PC-3 (cell line): ENCODE results near the gene GPR149. TPM values are rescaled to one million over a fixed set of nuclear protein-coding genes. Genes with fewer than 3 reads are reported as not detected.
"Not testable (repeated sequence)": the region's sequence is repeated elsewhere in the genome, so short reads cannot be mapped to it uniquely, and the experiment has no call there.

Experiments used
- ATAC-seq: fragments of 200-7000 bp; cut with Tn5 transposase; 2 replicates; pipeline ENCODE4 v1.9.1; 2020; ENCODE audit warnings: mild to moderate bottlenecking, moderate library complexity
- BruUV-seq: library from RNA; stranded (reverse); fragments of 400-500 nt; replicated peaks from 2 replicates; lab custom pipeline; 2021; lab: Mats Ljungman, UMichigan
- CTCF ChIA-PET: fragments of 300-600 bp; sonication (Branson Sonifier 250); formaldehyde crosslinking; loops from one replicate; lab custom pipeline; 2022; ENCODE audit warnings: antibody characterized with exemption; lab: Charles Lee
- POLR2A ChIA-PET: fragments of 300-600 bp; sonication (Branson Sonifier 250); formaldehyde crosslinking; loops from one replicate; lab custom pipeline; 2022; ENCODE audit warnings: antibody characterized with exemption; ENCODE audit not compliant: unreplicated experiment; lab: Charles Lee
- DNase-seq: peaks from one replicate; pipeline ENCODE4 v3.0.0-alpha.2; 2015
- H2AFZ ChIP-seq: fragments of 300-600 bp; sonication (generic); 2 replicates; pipeline ENCODE4 v1.6.0; 2016; ENCODE audit warnings: antibody characterized with exemption, low read length
- H3F3A ChIP-seq: fragments of 300-600 bp; sonication (generic); one replicate; pipeline ENCODE4 v1.6.0; 2017; ENCODE audit warnings: antibody characterized with exemption, low read length, control low read depth, mild to moderate bottlenecking; ENCODE audit not compliant: unreplicated experiment
- H3K27ac ChIP-seq: fragments of 300-600 bp; sonication (generic); 2 replicates; pipeline ENCODE4 v1.5.1; 2016; ENCODE audit warnings: mild to moderate bottlenecking, low read length
- H3K27me3 ChIP-seq: fragments of 300-600 bp; sonication (generic); 2 replicates; pipeline ENCODE4 v1.6.1; 2016; ENCODE audit warnings: low read length, mixed read lengths
- H3K36me3 ChIP-seq: fragments of 300-600 bp; sonication (generic); 2 replicates; pipeline ENCODE4 v1.6.1; 2016; ENCODE audit warnings: low read depth, mixed run types, low read length, mixed read lengths
- H3K4me1 ChIP-seq: fragments of 300-600 bp; sonication (generic); 2 replicates; pipeline ENCODE4 v1.5.1; 2016; ENCODE audit warnings: low read length; ENCODE audit not compliant: insufficient read depth
- H3K4me2 ChIP-seq: fragments of 300-600 bp; sonication (generic); 2 replicates; pipeline ENCODE4 v1.6.0; 2016; ENCODE audit warnings: low read length
- H3K4me3 ChIP-seq: fragments of 300-600 bp; sonication (generic); 2 replicates; pipeline ENCODE4 v1.5.1; 2016; ENCODE audit warnings: mild to moderate bottlenecking, low read length, mixed read lengths
- H3K79me2 ChIP-seq: fragments of 300-600 bp; sonication (generic); 2 replicates; pipeline ENCODE4 v1.6.1; 2017; ENCODE audit warnings: low read length, mixed read lengths
- H3K9ac ChIP-seq: fragments of 300-600 bp; sonication (generic); 2 replicates; pipeline ENCODE4 v1.6.0; 2016; ENCODE audit warnings: mild to moderate bottlenecking, low read length
- H3K9me2 ChIP-seq: fragments of 300-600 bp; sonication (generic); replicated peaks from 2 replicates; pipeline ENCODE4 v1.6.1; 2016; ENCODE audit warnings: mixed run types, low read length, mixed read lengths
- H3K9me3 ChIP-seq: fragments of 300-600 bp; sonication (generic); 2 replicates; pipeline ENCODE4 v1.6.1; 2016; ENCODE audit warnings: low read length, mixed read lengths
- H4K20me1 ChIP-seq: fragments of 300-600 bp; sonication (generic); 2 replicates; pipeline ENCODE4 v1.6.1; 2016; ENCODE audit warnings: low read length, mixed read lengths
- CTCF ChIP-seq: fragments of 300-600 bp; sonication (generic); conservative IDR thresholded peaks from 2 replicates; pipeline ENCODE4 v1.5.1; 2017; ENCODE audit warnings: antibody characterized with exemption, low read depth, mild to moderate bottlenecking, low read length
- EZH2 ChIP-seq: fragments of 300-600 bp; sonication (generic); IDR thresholded peaks from one replicate; pipeline ENCODE4 v1.6.1; 2017; ENCODE audit warnings: antibody characterized with exemption, mild to moderate bottlenecking, low read length; ENCODE audit not compliant: unreplicated experiment
- EZH2phosphoT487 ChIP-seq: fragments of 300-600 bp; sonication (generic); IDR thresholded peaks from 2 replicates; pipeline ENCODE4 v1.6.1; 2018; ENCODE audit warnings: mild to moderate bottlenecking, antibody characterized with exemption, low read length, borderline replicate concordance
- intact Hi-C: fragments of 100-400 bp; cut with micrococcal nuclease; formaldehyde crosslinking; loops from 2 replicates; pipeline ENCODE4 v1.9.0; 2023
- total RNA-seq: library from RNA; depleted of rRNA; stranded (reverse); fragments of >200 nt; gene quantifications from 2 replicates; pipeline ENCODE4 v1.2.3, GENCODE V29; 2014

GPR149 gene
- total RNA-seq, 1 experiment from 2014 or later, result not detected

GRCh38 chr3:154469585-154469984 is 39.6 kb upstream of the GPR149 start:
- no peak for ATAC-seq
- Histone ChIP-seq H3K4me2 (no peak overlapping the region), H3K9me3 (no peaks in the 10 kb centered on the region), H3K4me1 (no peaks in the 10 kb centered on the region), H3K9ac (no peak overlapping the region), H3K4me3 (no peak overlapping the region), H2AFZ (no peak overlapping the region), H3K36me3 (no peaks in the 10 kb centered on the region), H3K79me2 (no peaks in the 10 kb centered on the region), H3K27me3 (no peaks in the 10 kb centered on the region; the same call in 1 of the 2 replicates), H4K20me1 (no peaks in the 10 kb centered on the region), H3F3A (no peaks in the 10 kb centered on the region), H3K9me2 (no peaks in the 10 kb centered on the region), H3K27ac (no peak overlapping the region)
- no peak for DNase-seq
- BruUV-seq, result no TSS peak
- intact Hi-C loops, result no loop called here
- CTCF ChIA-PET, result no interaction called here
- TF ChIP-seq CTCF (no peak), EZH2 (no peak), EZH2phosphoT487 (no peak)
- POLR2A ChIA-PET, result no interaction called here

- TF ChIP-seq EZH2phosphoT487 (no peak), EZH2 (no peak), CTCF (no peak)
- H3K27ac ChIP-seq, result no peak overlapping the region
- BruUV-seq, result no TSS peak
- H3K4me2 ChIP-seq, result no peak overlapping the region
- no peaks in the 10 kb centered on the region for H3K9me2 ChIP-seq
- no peak overlapping the region for H3K4me3 ChIP-seq
- no peaks in the 10 kb centered on the region for H3K9me3 ChIP-seq
- DNase-seq (no peak), ATAC-seq (no peak)
- no peak overlapping the region for H3K9ac ChIP-seq
- no peak overlapping the region for H2AFZ ChIP-seq
- no peaks in the 10 kb centered on the region for H3K4me1 ChIP-seq
- ChIA-PET CTCF (no interaction called here), POLR2A (no interaction called here)
- H3K79me2 ChIP-seq, result no peaks in the 10 kb centered on the region
- no peaks in the 10 kb centered on the region for H4K20me1 ChIP-seq
- H3K27me3 ChIP-seq, result peaks cover 5% of the 10 kb centered on the region; the same call in 1 of the 2 replicates
- H3F3A ChIP-seq, result no peaks in the 10 kb centered on the region
- intact Hi-C loops, result no loop called here
- no peaks in the 10 kb centered on the region for H3K36me3 ChIP-seq
Measured at GRCh38 chr3:154464440-154465190, 34.6 kb upstream of the GPR149 start.

- Histone ChIP-seq H3K4me1 (no peaks in the 10 kb centered on the region), H2AFZ (no peak overlapping the region), H3K9me2 (no peaks in the 10 kb centered on the region), H3K27ac (no peak overlapping the region), H3K27me3 (peaks cover 8% of the 10 kb centered on the region; the same call in 1 of the 2 replicates), H3K36me3 (no peaks in the 10 kb centered on the region), H3K4me3 (no peak overlapping the region), H3K4me2 (no peak overlapping the region), H4K20me1 (no peaks in the 10 kb centered on the region), H3F3A (no peaks in the 10 kb centered on the region), H3K79me2 (no peaks in the 10 kb centered on the region), H3K9ac (no peak overlapping the region), H3K9me3 (no peaks in the 10 kb centered on the region)
- POLR2A ChIA-PET, result no interaction called here
- no peak for TF ChIP-seq CTCF
- no peak for TF ChIP-seq EZH2
- TF ChIP-seq EZH2phosphoT487, result no peak
- BruUV-seq, result no TSS peak
- intact Hi-C loops, result no loop called here
- ATAC-seq (no peak), DNase-seq (no peak)
- CTCF ChIA-PET, result no interaction called here
Measured at GRCh38 chr3:154458560-154458959, 28.6 kb upstream of the GPR149 start.

- not testable (repeated sequence) for H2AFZ ChIP-seq
Measured at GRCh38 chr3:154439081-154439480, 9.1 kb upstream of the GPR149 start.

More at GRCh38 chr3:154439081-154439480, 9.1 kb upstream of the GPR149 start:
- DNase-seq, H3K9ac ChIP-seq, H3K9me3 ChIP-seq, H3K27ac ChIP-seq, H4K20me1 ChIP-seq, H3K79me2 ChIP-seq, CTCF ChIA-PET, ATAC-seq, H3F3A ChIP-seq, H3K4me2 ChIP-seq, H3K27me3 ChIP-seq, BruUV-seq, intact Hi-C loops, H3K36me3 ChIP-seq, H3K4me3 ChIP-seq, POLR2A ChIA-PET, H3K9me2 ChIP-seq, H3K4me1 ChIP-seq: not testable (repeated sequence)
